Measurements from ENCODE around the gene CYP4V2.

DNA sequence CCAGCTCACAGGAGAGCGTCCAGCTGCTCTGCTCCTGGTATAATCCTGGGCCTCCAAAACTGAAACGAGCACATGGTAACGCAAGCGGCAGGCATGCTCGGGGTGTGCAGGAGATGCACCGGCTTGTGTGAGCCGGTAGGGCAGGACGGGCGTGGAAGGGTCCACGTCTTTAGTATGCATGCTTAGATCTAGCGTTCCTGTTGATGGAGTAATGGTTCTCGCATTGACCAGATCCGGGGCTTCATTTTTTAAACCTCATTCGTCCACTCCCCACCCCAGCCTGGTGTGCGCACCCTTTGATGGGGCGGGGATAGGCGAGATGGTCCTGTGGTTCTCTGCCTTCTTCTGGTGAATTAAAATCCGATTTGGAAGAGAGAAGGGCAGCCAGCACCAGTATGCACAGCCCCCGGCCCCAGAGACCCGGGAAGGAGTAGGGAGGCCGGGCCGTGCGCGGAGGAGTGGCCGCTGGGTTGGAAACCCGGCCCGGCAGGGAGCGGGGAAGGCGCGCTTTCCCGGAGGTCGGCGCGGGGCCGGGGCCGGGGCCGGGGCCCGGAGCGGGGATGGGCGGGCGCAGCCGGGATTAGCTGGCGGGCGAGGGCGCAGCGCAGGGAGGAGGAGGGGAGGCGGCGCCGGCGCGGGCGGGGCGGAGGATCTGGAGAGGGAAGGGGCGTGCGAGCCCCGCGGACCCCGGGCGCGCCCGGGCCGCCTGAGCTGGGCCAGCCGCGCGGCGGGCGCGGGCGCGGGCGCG is 47.0 kb upstream of the CYP4V2 start:
- TF ChIP-seq POLR2A (IDR thresholded peaks at IDR 0.05; ENCODE audit: low read length) (no peak), GATA1 (IDR thresholded peaks at IDR 0.05; ENCODE audit: low read depth, low read length) (no peak)

All from erythroblast (primary cell).